Left cardiac atrium (tissue), 4 donors: Measurements from ENCODE around the gene FSD1. TPM values are rescaled to one million over a fixed set of nuclear protein-coding genes. Genes with fewer than 3 reads are reported as not detected.

Experiments
- ATAC-seq, 2 donors: fragments of 200-7000 bp; cut with Tn5 transposase; one replicate each; pipeline ENCODE4 v1.9.1; 2020; ENCODE audit warnings: mild to moderate bottlenecking in 2 of 2, moderate library complexity in 2 of 2
- DNase-seq: peaks from one replicate; pipeline ENCODE4 v3.0.0-alpha.2; 2020
- intact Hi-C, 2 donors: fragments of 100-400 bp; cut with DNase I; formaldehyde crosslinking; loops; one replicate each; pipeline versions ENCODE4 v1.14.1 to v1.15.1; 2022 to 2023
- total RNA-seq, 2 donors: library from RNA; stranded (reverse); fragmentation: NEBNext Ultra II Directional; extraction: Animal tissue kit (Norgen Biotek cat#: 25700); gene quantifications; one replicate each; pipeline ENCODE4 v1.2.1, GENCODE V29; 2021
- donor health status: DM: no; HTN: yes; CAD: no.
- donor health status: DM: no; HTN: yes; CAD: no; lungs with severe emphysema.
- donor health status: DM: yes; HTN: yes; CAD: no.
- donor health status: Dilated cardiomyopathy.

Gene FSD1
- total RNA-seq, 2 donors from 2014 or later = not detected

DNA sequence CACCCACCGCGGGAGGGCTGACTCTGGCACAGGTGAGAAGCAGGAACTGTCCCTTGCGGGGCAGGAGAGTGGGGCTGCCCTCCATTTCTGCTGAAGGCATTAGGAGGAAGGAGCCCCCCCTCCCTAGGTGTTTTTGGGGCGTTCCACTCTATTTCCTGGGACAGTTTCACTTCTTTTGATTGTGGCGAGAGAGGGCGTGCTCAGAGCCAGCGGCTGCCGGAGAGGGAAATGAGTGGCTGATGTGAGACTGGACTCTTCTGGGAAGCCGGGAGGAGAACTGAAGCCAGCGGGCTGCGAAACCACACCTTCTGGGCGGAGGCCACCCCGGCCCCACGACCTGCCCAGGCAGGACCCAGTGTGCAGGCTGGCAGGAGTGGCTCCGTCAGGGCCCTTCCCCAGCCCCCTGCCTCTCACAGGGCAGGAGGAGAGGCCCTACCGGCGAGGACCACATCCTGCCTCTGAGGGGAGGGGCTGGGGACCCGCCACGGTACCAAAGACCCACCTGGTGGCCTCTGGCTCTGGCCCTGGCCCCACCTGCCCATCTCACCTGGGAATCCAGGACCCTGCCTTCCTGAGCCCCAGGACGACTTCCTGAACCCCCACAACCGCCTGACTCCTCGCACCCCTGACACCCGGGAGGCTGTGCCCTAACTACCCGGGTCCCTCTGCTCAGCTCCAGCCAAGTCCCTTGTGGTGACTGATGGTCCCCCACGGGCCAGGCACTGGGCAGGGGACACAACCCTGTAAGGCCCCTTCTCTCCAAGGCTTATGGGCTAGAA is 64.9 kb downstream of the FSD1 start:
- intact Hi-C loops = loop anchor here in 1 of 2 donors (2.0 kb wide), 1 partner anchor 32 kb away; the partner anchor contains the start of gene SH3GL1
- ATAC-seq (peak; percentile 6 to 34), DNase-seq (peak; percentile 71)

DNA sequence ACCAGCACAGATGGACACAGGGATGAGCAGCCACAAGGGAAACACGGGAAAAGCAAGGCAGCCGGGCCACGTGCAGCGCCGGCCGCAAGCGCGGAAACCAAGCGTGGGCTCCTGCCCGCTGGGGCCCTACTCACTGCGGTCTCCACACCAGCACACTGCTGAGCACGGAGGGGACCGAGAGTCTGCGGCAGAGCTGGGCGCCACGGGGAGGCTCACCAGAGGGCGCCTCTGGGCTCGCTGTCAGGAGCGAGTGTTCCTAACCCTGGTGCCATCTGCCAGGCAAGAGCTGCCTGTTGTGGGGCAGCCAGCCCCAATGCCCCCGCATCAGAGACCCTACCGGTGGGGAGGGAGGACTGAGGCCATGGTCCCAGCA is 65.5 kb downstream of the FSD1 start:
- no peak for DNase-seq
- ATAC-seq = peak; percentile 15 to 17
- intact Hi-C loops = loop anchor here in 1 of 2 donors (2.0 kb wide), 1 partner anchor 31 kb away; the partner anchor contains the start of gene SH3GL1

DNA sequence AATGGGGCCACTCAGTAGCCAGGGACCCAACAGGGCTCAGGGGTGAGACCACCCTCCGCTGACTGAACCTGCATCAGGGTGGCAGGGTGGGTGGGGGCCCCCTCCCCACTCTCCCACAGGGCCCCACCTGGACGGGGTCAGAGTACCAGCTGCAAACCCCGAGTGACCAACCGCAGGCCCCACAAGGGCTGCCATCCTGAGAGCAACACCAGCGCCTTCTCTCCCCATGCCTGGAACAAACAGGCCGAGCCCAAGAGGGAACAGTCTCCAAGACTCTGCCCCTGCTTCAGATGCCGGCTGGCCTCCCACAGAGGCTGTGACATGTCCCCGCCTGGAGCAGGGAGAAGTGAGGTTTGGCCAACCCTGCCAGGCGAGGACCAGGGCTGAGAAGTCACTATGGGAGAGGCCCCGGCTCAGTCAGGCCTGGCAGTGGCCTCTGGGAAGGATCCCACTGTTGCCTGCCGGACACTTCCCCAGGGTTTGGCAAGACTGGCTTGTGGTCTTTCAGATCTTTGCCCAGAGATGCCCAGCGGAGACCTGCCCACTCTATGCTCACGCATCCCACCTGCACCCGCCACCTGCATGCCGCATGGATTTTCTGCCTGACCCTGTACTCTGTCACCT is 66.1 kb downstream of the FSD1 start:
- DNase-seq (no peak), ATAC-seq (no peak)
- intact Hi-C loops = no loop called here

DNA sequence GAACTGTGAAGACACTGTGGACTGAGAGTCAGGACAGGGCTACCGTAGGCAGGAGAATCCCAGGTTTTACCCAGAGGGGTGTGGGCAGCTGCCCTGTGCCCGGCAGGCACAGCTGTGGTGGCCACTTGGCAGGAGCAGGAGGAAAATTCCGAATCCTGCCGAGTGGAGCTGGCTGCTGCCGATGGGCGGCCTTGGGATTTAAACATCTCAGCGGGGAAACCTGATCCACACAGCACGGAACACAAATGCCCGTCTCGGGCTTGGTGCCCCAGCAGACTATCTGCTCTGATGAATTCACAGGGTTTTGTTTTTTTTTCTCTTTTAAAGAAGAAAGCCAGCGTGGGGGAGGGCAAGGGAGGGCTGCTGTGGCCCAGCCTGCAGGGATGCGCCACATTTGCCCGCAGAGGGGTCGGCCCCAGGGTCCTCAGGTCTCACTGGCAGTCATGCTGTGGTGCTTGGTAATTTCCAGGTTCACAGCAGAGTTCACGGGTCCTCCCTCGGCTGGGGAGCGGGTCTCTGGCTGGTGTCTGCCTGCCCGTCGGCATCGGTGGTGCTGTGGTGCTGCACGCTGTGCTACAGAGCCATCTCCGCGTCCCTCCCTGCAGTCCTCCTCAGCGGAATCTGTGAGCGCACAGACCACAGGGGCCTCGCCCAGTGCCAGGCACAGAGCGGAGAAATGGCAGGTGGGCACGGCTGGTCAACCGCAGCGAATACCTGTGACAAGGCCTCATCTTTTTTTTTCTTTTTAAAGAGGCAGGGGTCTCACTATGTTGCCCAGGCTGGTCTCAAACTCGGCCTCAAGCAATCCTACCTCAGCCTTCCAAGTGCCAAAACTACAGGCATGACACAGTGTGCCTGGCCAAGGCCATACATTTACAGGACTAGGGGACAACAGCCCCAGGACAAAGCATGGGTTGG is 67.1 kb downstream of the FSD1 start:
- intact Hi-C loops = no loop called here
- no peak for DNase-seq
- no peak for ATAC-seq

DNA sequence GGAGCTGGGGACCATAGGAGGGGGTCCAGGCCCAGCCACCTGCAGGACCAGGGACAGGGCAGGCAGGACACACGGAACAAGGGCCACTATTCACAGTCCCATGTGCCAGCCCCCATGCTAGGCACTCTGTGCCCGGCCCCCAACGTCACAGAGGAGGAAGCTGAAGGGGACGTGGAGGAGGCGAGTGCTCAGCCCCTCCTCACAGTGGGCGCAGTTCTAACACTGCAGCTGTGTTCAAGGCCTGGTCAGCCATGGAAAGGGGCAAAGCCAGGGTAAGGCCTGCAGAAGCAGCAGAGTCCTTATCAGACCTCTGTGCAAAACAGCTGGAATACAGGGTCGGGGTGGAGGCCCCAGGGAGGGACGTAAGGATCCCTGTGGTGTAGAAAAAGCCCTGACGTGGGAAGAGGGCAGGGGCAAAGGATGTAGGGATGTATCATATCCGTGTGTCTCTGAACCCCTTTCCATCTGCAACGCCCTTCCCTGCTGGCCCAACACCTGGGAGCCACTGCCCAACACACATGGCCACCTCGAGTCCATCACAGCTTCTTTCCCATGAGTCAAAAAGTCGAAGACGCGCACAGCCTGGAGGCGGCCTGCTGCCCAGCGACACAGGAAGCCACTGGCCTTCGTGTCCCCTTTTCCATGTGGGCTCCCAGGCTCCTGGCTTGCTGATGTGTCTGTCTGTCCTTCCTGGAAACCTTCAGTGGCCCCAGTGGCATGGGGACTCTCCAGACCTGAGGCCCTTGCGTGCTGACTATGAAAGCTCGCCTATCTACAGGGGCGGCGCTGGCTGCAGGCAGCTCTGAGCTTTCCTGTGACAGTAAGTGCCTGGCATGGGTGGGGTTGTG is 68.0 kb downstream of the FSD1 start:
- ATAC-seq = no peak
- DNase-seq = no peak
- intact Hi-C loops = no loop called here

DNA sequence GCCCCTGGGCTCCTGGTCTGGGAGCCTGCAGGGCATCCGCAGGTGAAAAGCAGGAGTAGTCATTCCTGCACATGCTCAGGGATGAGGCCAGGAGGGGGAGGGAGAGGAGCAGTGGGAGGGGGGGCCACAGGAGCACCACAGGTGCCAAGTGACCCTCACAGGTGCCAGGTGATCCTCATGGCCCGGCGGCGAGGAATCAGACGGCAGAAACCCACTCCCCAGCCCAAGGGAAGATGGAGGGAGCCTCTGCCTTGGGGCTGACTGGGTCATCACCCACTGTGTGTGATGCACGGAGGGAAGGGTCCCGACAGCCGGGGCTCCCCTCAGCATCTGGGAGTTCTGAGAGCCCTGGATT is 68.6 kb downstream of the FSD1 start:
- DNase-seq (no peak), ATAC-seq (no peak)
- intact Hi-C loops = no loop called here

Other genes with a start within 250 kb of the FSD1 start
- 10 to 100 TPM; 28.5 to 32.5 TPM for gene ZBTB7A, start 237.7 kb upstream of the FSD1 start, total RNA-seq
- gene MAP2K2, start 180.5 kb upstream of the FSD1 start, total RNA-seq = 100 to 1,000 TPM; 109 to 118 TPM
- gene CREB3L3, start 151.0 kb upstream of the FSD1 start, total RNA-seq = not detected
- gene SIRT6, start 122.0 kb upstream of the FSD1 start, total RNA-seq = 10 to 100 TPM; 13.0 to 21.8 TPM
- gene ANKRD24, start 121.9 kb upstream of the FSD1 start, total RNA-seq = 1 to 10 TPM in 1 of 2 donors, under 1 TPM in 1; 0.86 to 1.2 TPM
- 1 to 10 TPM; 1.2 TPM for gene EBI3, start 75.1 kb upstream of the FSD1 start, total RNA-seq
- 10 to 100 TPM in 1 of 2 donors, 1 to 10 TPM in 1; 8.5 to 11.8 TPM for gene YJU2, start 57.5 kb upstream of the FSD1 start, total RNA-seq
- 10 to 100 TPM; 21.4 to 37.0 TPM for gene SHD, start 25.3 kb upstream of the FSD1 start, total RNA-seq
- under 1 TPM in 1 of 2 donors, not detected in 1; 0.29 TPM for gene TMIGD2, start 2.2 kb upstream of the FSD1 start, total RNA-seq
- 1 to 10 TPM; 4.8 to 8.2 TPM for gene STAP2, start 34.2 kb downstream of the FSD1 start, total RNA-seq
- 10 to 100 TPM; 21.1 to 22.3 TPM for gene MPND, start 39.0 kb downstream of the FSD1 start, total RNA-seq
- gene SH3GL1, start 95.9 kb downstream of the FSD1 start, total RNA-seq = 10 to 100 TPM; 31.4 to 39.4 TPM
- gene CHAF1A, start 98.0 kb downstream of the FSD1 start, total RNA-seq = 1 to 10 TPM; 5.2 to 8.4 TPM
- 100 to 1,000 TPM in 1 of 2 donors, 10 to 100 TPM in 1; 96.9 to 101 TPM for gene UBXN6, start 153.2 kb downstream of the FSD1 start, total RNA-seq
- gene HDGFL2, start 167.7 kb downstream of the FSD1 start, total RNA-seq = 10 to 100 TPM; 20.9 to 25.9 TPM
- 100 to 1,000 TPM; 331 to 357 TPM for gene PLIN4, start 213.9 kb downstream of the FSD1 start, total RNA-seq
- 10 to 100 TPM; 32.7 to 47.8 TPM for gene PLIN5, start 230.6 kb downstream of the FSD1 start, total RNA-seq
- gene LRG1, start 235.4 kb downstream of the FSD1 start, total RNA-seq = 1 to 10 TPM in 1 of 2 donors, under 1 TPM in 1; 0.88 to 1.1 TPM